Cerebellar nuclear complex (tissue), 1 donor: ENCODE data around the gene PTPRB.

Experiments
- DNase-seq, 2 experiments: peaks; one replicate each; lab custom pipeline; 2025; lab: John Stamatoyannopoulos, UW

PTPRB gene

GRCh38 chr12:70643939-70644338 lies 6.7 kb upstream of the PTPRB start:
- DNase-seq: no peak

GRCh38 chr12:70641691-70642090 lies 4.5 kb upstream of the PTPRB start:
- DNase-seq: no peak

GRCh38 chr12:70640901-70641300 lies 3.7 kb upstream of the PTPRB start:
- DNase-seq: no peak

- no peak for DNase-seq
Observed at GRCh38 chr12:70639535-70639934, 2.3 kb upstream of the PTPRB start.

- no peak for DNase-seq
Observed at GRCh38 chr12:70638639-70639360, 1.6 kb upstream of the PTPRB start.

- no peak for DNase-seq
Observed at GRCh38 chr12:70635755-70636154, 1.5 kb downstream of the PTPRB start.

GRCh38 chr12:70628701-70629480 lies 8.3 kb downstream of the PTPRB start:
- DNase-seq: no peak

GRCh38 chr12:70627677-70628076 lies 9.6 kb downstream of the PTPRB start:
- no peak for DNase-seq

GRCh38 chr12:70626180-70626579 lies 11.0 kb downstream of the PTPRB start:
- DNase-seq: no peak

- no peak for DNase-seq
Observed at GRCh38 chr12:70619471-70620152, 17.6 kb downstream of the PTPRB start.

- no peak for DNase-seq
Observed at GRCh38 chr12:70618371-70618770, 18.9 kb downstream of the PTPRB start.

- DNase-seq: no peak
Observed at GRCh38 chr12:70617450-70617849, 19.8 kb downstream of the PTPRB start.

- DNase-seq: no peak
Observed at GRCh38 chr12:70615174-70615866, 21.9 kb downstream of the PTPRB start.

- no peak for DNase-seq
Observed at GRCh38 chr12:70609739-70610491, 27.3 kb downstream of the PTPRB start.

- no peak for DNase-seq
Observed at GRCh38 chr12:70609203-70609602, 28.0 kb downstream of the PTPRB start.

GRCh38 chr12:70608184-70608583 lies 29.0 kb downstream of the PTPRB start:
- DNase-seq: no peak

GRCh38 chr12:70607107-70607506 lies 30.1 kb downstream of the PTPRB start:
- DNase-seq: no peak

GRCh38 chr12:70605976-70606375 lies 31.3 kb downstream of the PTPRB start:
- no peak for DNase-seq

- no peak for DNase-seq
Observed at GRCh38 chr12:70604662-70605061, 32.6 kb downstream of the PTPRB start.

- DNase-seq: no peak
Observed at GRCh38 chr12:70603044-70603443, 34.2 kb downstream of the PTPRB start.

GRCh38 chr12:70598467-70599193 lies 38.6 kb downstream of the PTPRB start:
- DNase-seq: no peak
